Neural cell (in vitro differentiated cells): ENCODE measurements around the gene ATG2B. TPM values are rescaled to one million over a fixed set of nuclear protein-coding genes. Genes with fewer than 3 reads are reported as not detected.

Experiments used
- H2AFZ ChIP-seq: fragments of 200-600, 300-800 bp; sonication (generic), shearing (Covaris generic); 2 replicates; pipeline ENCODE4 v1.6.0; 2014; ENCODE audit warnings: low read depth, mild to moderate bottlenecking, antibody characterized with exemption, low read length, moderate library complexity
- H3F3A ChIP-seq: fragments of 200-600 bp; shearing (Covaris generic); 2 replicates; pipeline ENCODE4 v1.6.1; 2016; ENCODE audit warnings: mild to moderate bottlenecking, moderate library complexity, mixed read lengths, antibody characterized with exemption, low read length; ENCODE audit not compliant: insufficient read depth, poor library complexity, severe bottlenecking
- H3K27ac ChIP-seq: fragments of 200-600, 300-800 bp; sonication (generic), shearing (Covaris generic); 2 replicates; pipeline ENCODE4 v1.5.1; 2014; ENCODE audit warnings: mild to moderate bottlenecking, low read length, moderate library complexity
- H3K27me3 ChIP-seq: fragments of 300-800, 200-600 bp; sonication (generic), shearing (Covaris generic); 2 replicates; pipeline ENCODE4 v1.6.0; 2014; ENCODE audit warnings: mild to moderate bottlenecking, low read depth, low read length, moderate library complexity; ENCODE audit not compliant: insufficient read depth
- H3K36me3 ChIP-seq: fragments of 300-800, 200-600 bp; sonication (generic), shearing (Covaris generic); 2 replicates; pipeline ENCODE4 v1.5.1; 2014; ENCODE audit warnings: mild to moderate bottlenecking, antibody characterized with exemption, low read length, moderate library complexity; ENCODE audit not compliant: insufficient read depth
- H3K4me2 ChIP-seq: fragments of 300-800, 200-600 bp; sonication (generic), shearing (Covaris generic); 2 replicates; pipeline ENCODE4 v1.6.0; 2014; ENCODE audit warnings: mild to moderate bottlenecking, low read length
- H3K4me3 ChIP-seq: fragments of 300-800, 200-600 bp; sonication (generic), shearing (Covaris generic); 2 replicates; pipeline ENCODE4 v1.5.1; 2014; ENCODE audit warnings: mild to moderate bottlenecking, low read length, moderate library complexity
- H3K79me2 ChIP-seq: fragments of 200-600 bp; shearing (Covaris generic); replicated peaks from 2 replicates; pipeline ENCODE4 v1.6.0; 2014; ENCODE audit warnings: mild to moderate bottlenecking, low read length, moderate library complexity; ENCODE audit not compliant: insufficient read depth
- H3K9ac ChIP-seq: fragments of 300-800, 200-600 bp; sonication (generic), shearing (Covaris generic); 2 replicates; pipeline ENCODE4 v1.6.1; 2016; ENCODE audit warnings: mild to moderate bottlenecking, low read length, mixed read lengths
- H3K9me2 ChIP-seq: fragments of 200-600 bp; shearing (Covaris generic); 2 replicates; pipeline ENCODE4 v1.6.1; 2016; ENCODE audit warnings: mild to moderate bottlenecking, low read length, mixed read lengths; ENCODE audit not compliant: insufficient read depth
- H3K9me3 ChIP-seq: fragments of 200-600, 300-800 bp; sonication (generic), shearing (Covaris generic); 2 replicates; pipeline ENCODE4 v1.6.1; 2016; ENCODE audit warnings: mild to moderate bottlenecking, mixed run types, low read length, moderate library complexity, mixed read lengths
- H4K20me1 ChIP-seq: fragments of 200-600 bp; shearing (Covaris generic); 2 replicates; pipeline ENCODE4 v1.6.1; 2016; ENCODE audit warnings: mild to moderate bottlenecking, mixed run types; ENCODE audit not compliant: insufficient read depth
- CTCF ChIP-seq: fragments of 450-650 bp; IDR thresholded peaks from 2 replicates; pipeline ENCODE4 v1.5.1; 2014; ENCODE audit warnings: antibody characterized with exemption, mild to moderate bottlenecking, moderate library complexity; ENCODE audit not compliant: poor library complexity, severe bottlenecking
- EP300 ChIP-seq: fragments of 450-650 bp; conservative IDR thresholded peaks from 2 replicates; pipeline ENCODE4 v1.6.1; 2014; ENCODE audit warnings: antibody characterized with exemption, mild to moderate bottlenecking, moderate library complexity; ENCODE audit not compliant: poor library complexity, severe bottlenecking
- EZH2 ChIP-seq: fragments of 200-600, 300-800 bp; shearing (Covaris generic), sonication (generic); IDR thresholded peaks from 2 replicates; pipeline ENCODE4 v1.6.1; 2014; ENCODE audit warnings: antibody characterized with exemption, low read length, borderline replicate concordance, mild to moderate bottlenecking; ENCODE audit not compliant: insufficient read depth, poor library complexity, severe bottlenecking
- MXI1 ChIP-seq: fragments of 450-650 bp; conservative IDR thresholded peaks from 2 replicates; pipeline ENCODE4 v1.6.1; 2014; ENCODE audit warnings: antibody characterized with exemption, mild to moderate bottlenecking; ENCODE audit not compliant: poor library complexity, severe bottlenecking
- POLR2AphosphoS5 ChIP-seq: IDR thresholded peaks from 2 replicates; pipeline ENCODE4 v1.6.1; 2012
- RAD21 ChIP-seq: fragments of 450-650 bp; conservative IDR thresholded peaks from 2 replicates; pipeline ENCODE4 v1.6.1; 2014; ENCODE audit warnings: antibody characterized with exemption, mild to moderate bottlenecking, moderate library complexity
- REST ChIP-seq: IDR thresholded peaks from 2 replicates; pipeline ENCODE4 v1.6.1; 2012; ENCODE audit warnings: borderline replicate concordance
- SMC3 ChIP-seq: fragments of 450-650 bp; conservative IDR thresholded peaks from 2 replicates; pipeline ENCODE4 v1.6.1; 2014; ENCODE audit warnings: antibody characterized with exemption, mild to moderate bottlenecking, moderate library complexity; ENCODE audit not compliant: poor library complexity
- TAF1 ChIP-seq: IDR thresholded peaks from 2 replicates; pipeline ENCODE4 v1.6.1; 2012; ENCODE audit warnings: low read depth
- polyA plus RNA-seq: library from polyadenylated mRNA; depleted of rRNA; stranded (reverse); fragments of >200 nt; gene quantifications from 2 replicates; pipeline ENCODE4 v1.2.3, GENCODE V29; 2014

The ATG2B gene
- polyA plus RNA-seq, 1 donor from 2014 or later, result 16.2 TPM

GRCh38 chr14:96345669-96346068 lies 17.5 kb downstream of the ATG2B start:
- Histone ChIP-seq H2AFZ (no peak overlapping the region), H3K27me3 (no peaks in the 10 kb centered on the region), H3K9me3 (no peaks in the 10 kb centered on the region), H3K4me3 (no peak overlapping the region), H4K20me1 (no peaks in the 10 kb centered on the region), H3K9me2 (no peaks in the 10 kb centered on the region), H3K36me3 (no peaks in the 10 kb centered on the region), H3K9ac (no peak overlapping the region), H3K27ac (no peak overlapping the region), H3K4me2 (no peak overlapping the region), H3K79me2 (no peaks in the 10 kb centered on the region), H3F3A (no peaks in the 10 kb centered on the region)
- TF ChIP-seq TAF1 (no peak), RAD21 (no peak), POLR2AphosphoS5 (no peak), MXI1 (no peak), CTCF (no peak), SMC3 (no peak), REST (no peak), EP300 (no peak), EZH2 (no peak)

- H3K9me2 ChIP-seq, result no peaks in the 10 kb centered on the region
- no peak for TF ChIP-seq POLR2AphosphoS5
- no peak overlapping the region for H3K4me3 ChIP-seq
- H3K4me2 ChIP-seq, result no peak overlapping the region
- H3K79me2 ChIP-seq, result no peaks in the 10 kb centered on the region
- peaks cover 4% of the 10 kb centered on the region for H3K36me3 ChIP-seq
- no peaks in the 10 kb centered on the region for H3K9me3 ChIP-seq
- no peak overlapping the region for H3K27ac ChIP-seq
- no peaks in the 10 kb centered on the region for H4K20me1 ChIP-seq
- no peaks in the 10 kb centered on the region for H3F3A ChIP-seq
- H3K27me3 ChIP-seq, result no peaks in the 10 kb centered on the region
- no peak overlapping the region for H2AFZ ChIP-seq
- no peak overlapping the region for H3K9ac ChIP-seq
These were observed 21.8 kb downstream of the ATG2B start for GRCh38 chr14:96341323-96341722.

- Histone ChIP-seq H3K27ac (no peak overlapping the region), H3K27me3 (no peaks in the 10 kb centered on the region), H3K9me3 (no peaks in the 10 kb centered on the region), H3K9ac (no peak overlapping the region), H3F3A (no peaks in the 10 kb centered on the region), H3K4me3 (no peak overlapping the region), H3K36me3 (peaks cover 8% of the 10 kb centered on the region), H3K9me2 (no peaks in the 10 kb centered on the region), H2AFZ (no peak overlapping the region), H4K20me1 (no peaks in the 10 kb centered on the region), H3K79me2 (no peaks in the 10 kb centered on the region), H3K4me2 (no peak overlapping the region)
- TF ChIP-seq REST (no peak), MXI1 (no peak), CTCF (no peak), POLR2AphosphoS5 (no peak), TAF1 (no peak), SMC3 (no peak), EP300 (no peak), RAD21 (no peak), EZH2 (no peak)
These were observed 24.6 kb downstream of the ATG2B start for GRCh38 chr14:96338551-96338950.
